COLO668 (cell line): ENCODE measurements around the gene SIK2.

ENCODE experiments used
- DNase-seq: peaks from one replicate; lab custom pipeline; 2025; ENCODE audit not compliant: unreplicated experiment; lab: John Stamatoyannopoulos, UW

Gene SIK2

GRCh38 chr11:111601979-111602864 is at the start of gene SIK2:
TSS of gene SIK2 (plus strand) at chr11:111602449. CDS start at chr11:111602564, 115 bp downstream.
- peak; percentile 96 for DNase-seq

GRCh38 chr11:111554532-111554931 is 47.7 kb upstream of the SIK2 start:
- no peak for DNase-seq

GRCh38 chr11:111555255-111555654 is 47.0 kb upstream of the SIK2 start:
- DNase-seq = no peak

- DNase-seq = no peak
Measured at GRCh38 chr11:111557425-111558111, 44.7 kb upstream of the SIK2 start.

GRCh38 chr11:111559800-111560464 is 42.3 kb upstream of the SIK2 start:
- no peak for DNase-seq

- no peak for DNase-seq
Measured at GRCh38 chr11:111560800-111561199, 41.4 kb upstream of the SIK2 start.

- DNase-seq = no peak
Measured at GRCh38 chr11:111561306-111561705, 40.9 kb upstream of the SIK2 start.

GRCh38 chr11:111561791-111562325 is 40.4 kb upstream of the SIK2 start:
- DNase-seq = no peak

GRCh38 chr11:111562692-111563389 is 39.4 kb upstream of the SIK2 start:
- no peak for DNase-seq

GRCh38 chr11:111565114-111565720 is 37.0 kb upstream of the SIK2 start:
- DNase-seq = peak; percentile 44

- no peak for DNase-seq
Measured at GRCh38 chr11:111566324-111566723, 35.9 kb upstream of the SIK2 start.

- DNase-seq = no peak
Measured at GRCh38 chr11:111569476-111569875, 32.8 kb upstream of the SIK2 start.

- no peak for DNase-seq
Measured at GRCh38 chr11:111570796-111571195, 31.5 kb upstream of the SIK2 start.

- no peak for DNase-seq
Measured at GRCh38 chr11:111571829-111572501, 30.3 kb upstream of the SIK2 start.

GRCh38 chr11:111572581-111572980 is 29.7 kb upstream of the SIK2 start:
- no peak for DNase-seq

GRCh38 chr11:111573821-111574249 is 28.4 kb upstream of the SIK2 start:
- DNase-seq = no peak

- DNase-seq = no peak
Measured at GRCh38 chr11:111574373-111575225, 27.6 kb upstream of the SIK2 start.

GRCh38 chr11:111575740-111576139 is 26.5 kb upstream of the SIK2 start:
- DNase-seq = no peak

GRCh38 chr11:111577821-111578220 is 24.4 kb upstream of the SIK2 start:
- DNase-seq = no peak
